Non-pigmented ciliary epithelial cell (primary cell): ENCODE measurements around the gene SH2D3A.
"Not testable (repeated sequence)": the region's sequence is repeated elsewhere in the genome, so short reads cannot be mapped to it uniquely, and the experiment has no call there.

ENCODE experiments used
- DNase-seq: peaks from one replicate; pipeline ENCODE4 v3.0.0-alpha.2; 2010; ENCODE audit warnings: low read depth

Gene SH2D3A

DNA sequence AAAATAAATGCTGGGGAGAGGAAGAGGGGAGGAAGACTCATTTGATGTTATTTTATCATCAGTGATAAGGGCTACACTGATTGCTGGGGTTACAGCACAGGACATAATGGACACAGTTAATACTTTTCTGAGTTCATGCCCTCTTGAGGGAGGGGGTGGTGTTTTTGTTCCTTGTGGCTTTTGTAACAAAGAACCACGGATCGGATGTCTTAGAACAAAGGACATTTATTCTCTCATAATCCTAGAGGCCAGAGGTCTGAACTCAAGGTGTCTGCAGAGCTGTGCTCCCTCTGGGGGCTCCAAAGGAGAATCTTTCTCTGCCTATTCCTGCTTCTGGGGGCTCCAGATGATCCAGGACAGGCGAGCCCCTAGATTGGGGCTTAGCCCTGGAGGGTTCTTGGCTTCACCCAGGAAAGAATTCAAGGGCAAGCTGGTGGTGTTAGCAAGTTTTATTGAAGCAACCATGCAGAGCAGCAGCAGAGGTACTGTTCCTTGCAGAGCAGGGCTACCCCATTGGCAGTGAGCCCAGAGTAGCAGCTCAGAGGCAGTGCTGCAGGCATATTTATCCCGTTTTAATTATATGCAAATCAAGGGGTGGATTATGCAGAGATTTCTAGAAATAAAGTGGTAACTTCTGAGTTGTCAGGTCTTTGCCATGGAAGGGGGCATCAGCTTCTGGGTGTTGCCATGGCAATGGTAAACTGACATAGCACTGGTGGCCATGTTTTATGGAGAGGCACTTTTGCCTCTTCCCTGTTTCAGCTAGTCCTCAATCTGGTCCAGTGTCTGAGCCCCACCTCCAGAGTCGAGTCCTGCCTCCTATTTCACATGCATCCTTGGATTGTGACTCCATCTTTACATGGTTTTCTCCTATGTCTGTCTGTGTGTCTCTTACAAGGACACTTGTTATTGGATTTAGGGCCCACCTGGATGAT lies 23.2 kb upstream of the SH2D3A start:
- no peak for DNase-seq

DNA sequence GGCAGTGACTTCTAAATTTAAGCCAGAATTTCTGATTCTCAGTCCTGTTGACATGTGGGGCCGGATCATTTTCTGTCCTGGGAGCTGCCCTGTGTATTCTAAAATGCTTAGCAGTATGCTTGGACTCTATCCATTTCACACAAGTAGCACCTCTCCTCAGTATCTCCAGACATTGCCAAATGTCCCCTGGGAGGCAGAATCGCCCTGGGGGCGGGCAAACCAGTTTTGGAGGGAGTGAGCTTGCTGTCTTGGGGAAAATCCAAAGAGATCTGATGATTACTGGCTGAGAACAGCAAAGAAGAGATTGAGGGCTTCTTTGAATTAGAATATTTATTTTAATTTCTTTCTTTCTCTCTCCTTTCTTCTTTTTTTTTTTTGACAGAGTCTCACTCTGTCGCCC lies 21.7 kb upstream of the SH2D3A start:
- DNase-seq = no peak

DNA sequence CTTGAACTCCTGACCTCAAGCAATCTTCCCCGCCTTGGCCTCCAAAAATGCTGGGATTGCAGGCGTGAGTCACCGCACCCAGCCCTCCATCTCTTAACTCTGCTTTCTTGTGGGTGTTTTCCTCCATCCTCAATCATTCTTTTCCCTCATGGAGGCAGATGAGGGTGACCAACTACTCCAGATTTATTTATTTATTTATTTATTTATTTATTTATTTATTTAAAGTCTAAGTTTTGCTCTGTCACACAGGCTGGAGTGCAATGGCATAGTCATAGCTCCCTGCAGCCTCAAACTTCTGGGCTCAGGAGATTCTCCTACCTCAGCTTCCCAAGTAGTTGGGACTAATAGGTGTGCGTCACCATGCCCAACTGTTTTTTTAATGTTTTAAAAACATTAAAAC lies 20.2 kb upstream of the SH2D3A start:
- DNase-seq = no peak

DNA sequence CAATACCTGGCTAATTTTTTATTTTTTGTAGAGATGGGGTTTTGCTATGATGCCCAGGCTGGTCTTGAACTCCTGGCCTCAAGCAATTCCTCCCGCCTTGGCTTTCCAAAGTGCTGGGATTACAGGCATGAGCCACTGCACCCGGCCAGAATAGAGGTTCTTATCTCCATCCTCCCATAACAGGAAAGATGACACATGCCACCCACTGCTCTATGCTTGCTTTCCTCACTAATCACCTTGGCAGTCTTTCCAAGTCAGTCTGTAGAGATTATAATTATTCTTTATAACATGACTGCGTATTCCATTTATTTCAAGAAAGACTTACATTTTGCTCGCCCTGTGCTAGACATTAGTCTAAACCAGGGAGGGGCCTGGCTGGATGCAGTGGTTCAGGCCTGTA lies 12.0 kb upstream of the SH2D3A start:
- DNase-seq = no peak

DNA sequence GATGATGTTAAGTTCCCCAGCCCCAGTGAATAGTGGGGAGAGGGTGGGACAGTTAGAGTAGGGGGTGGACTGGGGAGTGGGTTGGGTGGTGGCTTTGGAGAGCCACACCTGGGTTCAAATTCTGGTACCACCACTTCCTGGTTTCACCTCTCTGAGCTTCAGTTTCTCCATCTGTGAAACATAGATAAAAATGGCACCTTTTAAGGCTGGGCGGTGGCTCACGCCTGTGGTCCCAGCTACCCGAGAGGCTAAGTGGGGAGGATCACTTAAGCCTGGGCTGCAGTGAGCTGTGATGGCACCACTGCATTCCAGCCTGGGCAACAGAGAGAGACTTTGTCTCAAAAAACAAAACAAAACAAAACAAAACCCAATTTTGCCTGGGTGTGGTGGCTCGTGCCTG lies 11.2 kb upstream of the SH2D3A start:
- DNase-seq = no peak

DNA sequence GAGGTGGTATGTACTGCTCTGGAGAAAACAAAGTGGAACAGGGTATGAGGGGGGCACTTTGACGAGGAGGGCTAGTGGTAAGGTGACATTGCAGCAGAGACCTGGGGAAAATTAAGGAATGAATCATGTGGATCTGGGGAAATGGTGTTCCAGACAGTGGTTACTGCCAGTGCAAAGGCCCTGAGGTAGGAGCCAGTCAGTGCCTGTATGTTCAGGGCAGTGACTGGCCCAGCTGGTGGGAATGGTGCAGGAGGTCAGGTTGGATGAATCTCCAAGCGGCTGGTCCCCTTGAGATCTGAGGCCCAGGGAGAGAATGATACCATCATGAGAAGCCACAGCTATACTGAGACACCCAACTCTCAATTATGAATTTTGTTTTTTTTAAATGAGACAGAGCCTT lies 10.2 kb upstream of the SH2D3A start:
- no peak for DNase-seq

DNA sequence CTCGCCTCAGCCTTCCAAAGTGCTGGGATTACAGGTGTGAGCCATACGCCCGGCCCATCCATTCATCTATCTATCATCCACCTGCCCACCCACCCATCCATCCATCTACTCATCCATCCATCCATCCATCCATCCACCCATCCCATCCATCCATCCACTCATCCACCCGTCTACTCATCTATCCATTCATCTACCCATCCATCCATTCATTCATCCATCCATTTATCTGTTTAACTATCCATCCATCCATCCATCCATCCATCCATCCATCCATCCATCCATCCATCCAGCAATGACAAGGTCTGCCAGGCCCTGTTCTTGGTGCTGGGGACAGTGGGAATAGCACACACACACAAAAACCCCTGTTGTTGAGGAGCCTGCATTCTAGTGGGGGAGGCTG lies 9.8 kb upstream of the SH2D3A start:
- no peak for DNase-seq

DNA sequence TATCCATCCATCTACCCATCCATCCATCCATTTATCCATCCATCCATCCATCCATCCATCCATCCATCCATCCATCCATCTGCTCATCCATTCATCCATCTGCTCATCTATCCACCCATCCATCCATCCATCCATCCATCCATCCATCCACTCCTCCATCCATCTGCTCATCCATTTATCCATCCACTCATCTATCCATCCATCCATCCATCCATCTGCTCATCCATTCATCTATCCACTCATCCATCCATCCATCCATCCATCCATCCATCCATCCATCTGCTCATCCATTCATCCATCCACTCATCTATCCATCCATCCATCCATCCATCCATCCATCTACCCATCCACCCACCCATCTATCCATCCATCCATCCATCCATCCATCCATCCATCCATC lies 8.8 kb upstream of the SH2D3A start:
- not testable (repeated sequence) for DNase-seq

DNA sequence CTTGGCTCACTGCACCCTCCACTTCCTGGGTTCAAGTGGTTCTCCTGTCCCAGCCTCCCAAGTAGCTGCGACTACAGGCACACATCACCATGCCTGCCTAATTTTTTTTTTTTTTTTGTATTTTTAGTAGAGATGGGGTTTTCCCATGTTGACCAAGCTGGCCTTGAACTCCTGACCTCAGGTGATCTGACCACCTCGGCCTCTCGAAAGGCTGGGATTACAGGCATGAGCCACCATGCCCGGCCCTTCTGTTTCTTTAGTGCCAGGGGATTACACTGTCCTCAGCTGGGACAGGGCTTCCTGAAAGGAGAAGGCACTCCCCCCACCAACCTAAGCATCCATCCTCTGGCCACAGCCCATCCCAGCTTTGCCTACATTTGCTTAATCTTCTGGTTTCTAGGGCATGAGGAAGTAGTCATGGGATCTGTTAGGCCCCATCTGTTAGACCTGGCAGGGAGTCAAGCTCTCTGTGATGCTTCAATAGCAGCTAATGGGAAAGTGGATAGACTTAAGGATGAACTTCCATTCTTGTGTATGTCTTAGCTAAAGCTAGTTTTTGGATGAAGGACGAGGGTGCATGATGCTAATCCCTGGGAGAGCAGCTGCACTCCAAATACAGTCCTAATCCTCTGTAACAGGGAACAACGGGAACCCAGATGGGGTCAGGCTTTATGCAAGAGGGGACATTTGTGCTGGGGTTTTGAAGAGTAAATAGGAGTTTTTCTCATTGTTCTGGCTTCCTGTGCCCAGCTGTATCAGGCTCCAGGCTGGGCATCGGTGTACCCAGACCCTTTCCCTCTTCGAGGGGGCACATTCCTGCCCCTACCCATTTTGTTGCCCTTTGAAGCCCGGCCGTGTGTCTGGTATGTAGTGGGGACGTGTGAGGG lies 7.8 kb upstream of the SH2D3A start:
- DNase-seq = no peak

DNA sequence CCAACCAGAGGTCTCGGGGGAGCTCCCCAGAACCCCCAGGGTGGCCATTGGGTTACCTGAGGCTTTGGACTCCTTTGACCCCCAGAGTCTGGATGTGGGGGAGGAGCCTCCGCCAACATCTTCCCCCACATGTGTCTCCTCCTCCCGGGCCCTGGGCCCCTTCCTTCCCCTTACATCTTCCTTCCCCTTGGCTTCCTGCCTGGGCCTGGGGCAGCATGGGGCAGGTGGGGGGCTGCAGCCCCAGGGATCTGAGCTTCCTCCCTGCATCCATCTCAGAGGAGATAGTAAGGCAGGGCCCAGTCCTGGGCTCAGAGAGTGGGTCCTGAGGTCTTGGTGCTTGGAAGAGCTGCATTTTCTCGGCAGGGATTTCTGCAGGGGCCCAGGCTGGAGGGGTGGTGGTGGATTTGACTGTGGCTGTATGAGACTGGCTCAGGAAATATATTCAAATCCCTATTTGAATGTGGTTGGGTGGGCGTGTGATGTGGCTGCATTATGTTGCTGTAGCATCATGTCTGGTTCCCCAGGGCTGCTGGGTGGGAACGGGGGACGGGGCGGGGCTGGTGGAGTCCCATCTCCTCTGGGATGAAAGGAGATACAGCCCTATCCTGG lies 6.2 kb upstream of the SH2D3A start:
- no peak for DNase-seq

DNA sequence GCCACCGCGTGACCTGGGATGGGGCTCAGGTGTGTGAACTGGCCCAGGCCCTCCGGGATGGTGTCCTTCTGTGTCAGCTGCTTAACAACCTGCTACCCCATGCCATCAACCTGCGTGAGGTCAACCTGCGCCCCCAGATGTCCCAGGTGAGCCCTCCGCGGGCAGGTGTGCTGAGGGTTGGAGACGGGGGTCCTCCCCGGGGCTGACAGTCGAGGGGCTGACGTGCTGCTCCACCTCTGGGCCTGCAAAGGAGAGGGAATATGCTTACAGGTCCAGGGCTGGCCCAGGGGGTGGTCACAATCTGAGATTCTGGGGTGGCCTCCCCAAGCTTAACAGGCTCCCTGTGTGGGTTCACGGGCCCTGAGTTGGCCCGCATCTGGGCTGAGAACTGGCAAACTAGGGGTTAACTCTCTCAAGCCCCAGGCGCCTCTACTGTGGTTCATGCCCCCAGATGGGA lies 5.7 kb upstream of the SH2D3A start:
- no peak for DNase-seq

DNA sequence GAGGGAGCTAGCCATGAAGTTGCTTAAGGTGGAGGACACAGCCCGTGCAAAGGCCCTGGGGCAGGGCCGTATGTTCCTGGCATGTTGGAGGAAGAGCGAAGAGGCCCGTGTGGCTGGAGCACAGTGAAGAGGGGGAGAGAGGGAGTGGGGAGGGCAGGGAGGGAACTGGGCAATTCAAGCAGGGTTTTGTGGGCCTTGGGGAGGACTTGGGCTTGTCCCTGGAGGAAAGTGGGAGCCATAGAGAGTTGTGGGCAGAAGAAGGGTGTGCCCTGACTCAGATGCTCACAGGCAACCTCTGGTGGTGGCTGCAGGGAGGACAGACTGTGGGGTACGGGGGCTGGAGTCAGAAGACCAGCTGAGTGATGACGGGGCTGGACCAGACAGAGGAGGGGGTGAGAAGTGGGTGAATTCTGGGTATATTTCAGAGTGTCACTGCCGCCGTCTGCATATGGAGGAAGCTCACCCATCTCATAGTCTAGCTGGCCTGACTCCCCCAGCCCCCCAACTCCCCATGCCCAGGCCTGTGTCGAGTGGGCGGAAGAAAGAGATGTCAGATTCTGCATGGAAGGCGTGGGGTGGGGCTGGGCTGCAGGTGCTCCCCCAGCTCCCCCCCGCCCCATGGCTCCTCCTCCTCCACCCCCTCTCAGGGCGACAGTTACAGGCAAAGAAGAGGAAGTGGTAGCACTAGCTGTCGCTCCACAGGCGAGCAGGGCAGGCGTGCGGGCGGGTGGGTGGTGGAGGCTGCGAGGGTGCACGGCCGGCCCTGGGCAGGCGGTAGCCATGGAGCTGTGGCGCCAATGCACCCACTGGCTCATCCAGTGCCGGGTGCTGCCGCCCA lies 5.0 kb upstream of the SH2D3A start, which contains the start of gene VAV1:
Gene VAV1, plus strand, starts transcription at position 681 of the 838 bp plus-strand sequence. Its CDS starts 100 bp downstream, at position 781.
- no peak for DNase-seq

DNA sequence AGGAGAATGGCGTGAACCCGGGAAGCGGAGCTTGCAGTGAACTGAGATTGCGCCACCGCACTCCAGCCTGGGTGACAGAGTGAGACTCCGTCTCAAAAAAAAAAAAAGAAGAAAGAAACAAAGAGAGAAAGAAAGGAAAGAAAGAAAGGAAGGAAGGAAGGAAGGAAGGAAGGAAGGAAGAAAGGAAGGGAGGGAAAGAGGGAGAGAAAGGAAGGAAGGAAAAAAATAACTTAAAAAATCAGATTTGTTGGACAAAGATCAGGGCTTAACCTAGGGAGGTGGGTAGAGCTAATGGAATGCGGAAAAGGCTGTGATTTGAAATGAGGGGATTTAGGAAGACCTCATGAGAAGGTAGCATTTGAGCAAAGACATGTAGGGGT lies 4.4 kb upstream of the SH2D3A start:
- not testable (repeated sequence) for DNase-seq

DNA sequence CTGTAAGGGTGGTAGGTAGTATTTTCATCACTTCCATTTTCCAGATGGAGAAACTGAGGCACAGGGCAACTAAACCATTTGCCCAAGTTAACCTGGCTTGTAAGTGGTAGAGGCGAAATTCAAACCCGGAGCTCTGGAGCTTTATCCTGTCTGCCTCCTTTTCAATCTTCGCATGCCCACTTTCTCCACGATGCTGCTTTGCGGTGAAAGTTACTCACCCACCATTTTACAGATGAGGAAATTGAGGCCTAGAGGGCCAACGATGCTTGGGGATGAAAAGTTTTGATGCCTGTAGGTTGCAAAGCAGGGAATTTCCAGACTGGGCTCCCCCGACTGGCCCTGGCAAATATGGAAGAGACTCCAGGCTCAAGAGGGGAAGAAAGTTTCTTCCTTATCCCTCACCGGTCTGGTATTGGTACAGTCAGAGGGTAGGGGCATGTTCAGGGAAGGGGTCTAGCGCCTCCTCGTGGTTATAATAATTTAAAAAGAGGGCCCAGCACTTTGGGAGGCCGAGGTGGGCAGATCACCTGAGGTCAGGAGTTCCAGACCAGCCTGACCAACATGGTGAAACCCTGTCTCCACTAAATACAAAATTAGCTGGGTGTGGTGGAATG lies 1.9 kb upstream of the SH2D3A start:
- DNase-seq = no peak

DNA sequence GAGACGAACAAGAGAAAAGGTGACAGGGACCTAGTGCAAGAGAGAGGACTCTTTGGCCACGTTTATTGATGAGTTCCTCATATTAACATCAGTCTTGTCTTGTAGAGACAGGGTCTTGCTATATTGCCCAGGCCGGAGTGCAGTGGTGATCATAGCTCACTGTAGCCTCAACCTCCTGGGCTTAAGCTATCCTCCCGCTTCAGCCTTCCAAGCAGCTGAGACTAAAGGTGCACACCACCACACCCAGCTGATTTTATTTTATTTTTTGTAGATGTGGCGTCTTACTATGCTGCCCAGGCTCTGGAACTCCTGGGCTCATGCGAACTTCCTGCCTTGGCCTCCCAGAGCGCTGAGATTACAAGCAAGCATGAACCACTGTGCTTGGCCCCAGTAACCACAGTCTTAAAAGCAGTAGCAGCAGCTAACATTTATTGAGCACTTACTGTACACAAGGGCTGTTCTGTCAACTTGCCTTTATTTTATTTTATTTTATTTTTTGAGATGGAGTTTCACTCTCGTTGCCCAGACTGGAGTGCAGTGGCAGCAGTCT lies 1.1 kb upstream of the SH2D3A start:
- no peak for DNase-seq

DNA sequence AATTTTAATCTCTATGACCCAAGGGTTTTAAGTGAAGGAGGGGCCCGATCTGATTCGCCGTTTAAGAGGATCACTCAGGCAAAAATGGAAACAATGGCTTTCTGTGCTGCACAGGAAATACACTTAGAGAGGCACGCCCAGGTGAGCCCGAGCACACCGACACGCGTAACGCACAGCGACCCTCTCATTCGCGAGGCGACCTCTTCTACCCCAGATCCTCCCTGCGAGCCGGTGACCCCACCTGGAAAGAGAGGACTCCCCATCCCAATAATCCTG lies 216 bp downstream of the SH2D3A start:
- no peak for DNase-seq

DNA sequence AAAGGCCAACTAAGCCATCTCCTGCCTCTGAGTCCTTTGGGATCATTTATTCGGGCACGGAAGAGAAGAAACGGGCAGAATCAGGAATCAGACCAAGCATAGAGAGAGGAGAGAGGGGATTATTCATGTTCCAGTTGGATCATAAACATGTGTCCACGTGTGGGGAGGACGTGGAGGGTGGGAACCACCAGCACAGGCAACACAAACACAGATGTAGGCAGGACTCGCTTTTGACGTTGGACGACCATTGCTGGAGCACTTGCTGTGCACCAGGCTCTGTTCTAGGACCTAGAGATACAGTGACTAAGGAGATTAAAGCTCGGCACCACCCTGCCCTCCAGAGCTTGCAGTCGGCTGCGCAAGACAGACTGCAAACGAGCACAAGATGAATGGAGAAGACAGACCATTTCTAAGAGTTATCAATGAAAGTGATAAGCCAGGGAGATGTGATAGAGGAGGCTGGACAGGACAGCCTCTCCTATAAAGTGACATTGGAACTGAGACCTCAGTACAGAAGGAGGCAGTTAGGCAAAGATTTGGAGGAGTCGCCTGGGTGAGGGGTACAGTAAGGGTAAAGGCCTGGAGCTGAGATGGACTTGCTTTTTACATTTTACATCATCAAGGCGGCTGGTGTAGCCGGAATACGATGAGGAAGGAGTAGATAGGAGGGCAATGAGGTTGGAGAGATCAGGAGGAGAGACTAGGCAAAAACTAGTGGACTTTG lies 716 bp downstream of the SH2D3A start:
- DNase-seq = no peak

DNA sequence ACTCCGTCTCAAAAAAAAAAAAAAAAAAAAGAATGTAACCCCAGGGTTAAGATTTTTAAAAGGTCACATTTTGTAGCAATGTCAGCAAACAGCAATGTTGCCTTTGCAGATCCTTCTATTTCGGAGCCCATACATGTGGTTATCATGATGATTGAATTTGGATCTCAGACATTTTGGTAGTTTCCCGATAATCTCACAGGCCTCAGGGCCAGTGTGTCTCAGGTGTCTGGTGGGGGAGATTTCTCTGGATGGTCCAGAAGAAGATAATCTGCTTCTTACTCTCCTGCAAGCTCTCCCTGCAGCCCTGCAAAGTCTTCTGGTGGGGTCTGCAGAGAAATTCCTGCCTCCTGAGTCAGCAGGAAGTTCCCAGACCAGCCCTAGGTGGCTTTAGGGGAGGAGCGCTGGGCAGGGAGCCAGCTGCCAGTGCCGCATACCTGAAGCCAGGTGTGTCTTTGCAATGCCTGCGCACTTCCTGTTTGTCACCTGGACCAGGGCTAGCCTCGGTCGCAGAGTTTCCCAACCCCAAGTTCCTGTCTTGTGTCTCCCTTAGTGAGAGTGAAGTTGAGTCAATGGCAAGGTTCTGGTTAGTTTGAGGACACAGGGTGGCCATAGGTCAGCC lies 1.4 kb downstream of the SH2D3A start:
- DNase-seq = no peak

DNA sequence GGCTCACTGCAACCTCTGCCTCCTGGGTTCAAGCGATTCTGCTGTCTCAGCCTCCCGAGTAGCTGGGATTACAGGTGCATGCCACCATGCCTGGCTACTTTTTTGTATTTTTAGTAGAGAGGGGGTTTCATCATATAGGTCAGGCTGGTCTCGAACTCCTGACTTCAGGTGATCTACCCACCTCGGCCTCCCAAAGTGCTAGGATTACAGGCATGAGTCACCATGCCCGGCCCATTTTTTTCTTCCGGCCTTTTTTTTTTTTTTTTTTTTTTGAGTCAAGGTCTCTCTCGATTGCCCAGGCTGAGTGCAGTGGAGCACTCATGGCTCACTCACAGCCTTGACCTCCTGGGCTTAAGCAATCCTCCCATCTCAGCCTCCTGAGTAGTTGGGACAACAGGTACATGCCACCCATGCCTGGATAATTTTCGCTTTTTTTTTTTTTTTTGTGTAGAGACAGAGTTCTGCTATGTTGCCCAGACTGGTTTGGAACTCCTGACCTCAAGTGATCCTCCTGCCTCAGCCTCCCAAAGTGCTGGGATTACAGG lies 4.9 kb downstream of the SH2D3A start:
- not testable (repeated sequence) for DNase-seq
